Measurements from ENCODE around the gene NUDT3.
"Not testable (repeated sequence)": the region's sequence is repeated elsewhere in the genome, so short reads cannot be mapped to it uniquely, and the experiment has no call there.

NUDT3 gene

GRCh38 chr6:34389034-34389433 is 3.4 kb downstream of the NUDT3 start:
- in situ Hi-C loops (cut with HindIII; ENCODE audit: low pct_unique_long_range_greater_than_20kb, low sequenced_read_pairs): no loop called here
- no peak for DNase-seq (ENCODE audit: low read depth in 1 of 2, low spot score in 1 of 2)
- no peak for TF ChIP-seq JUND (IDR thresholded peaks at IDR 0.05; ENCODE audit: low read depth)

- TF ChIP-seq JUND (IDR thresholded peaks at IDR 0.05; ENCODE audit: low read depth): no peak
- in situ Hi-C loops (cut with HindIII; ENCODE audit: low pct_unique_long_range_greater_than_20kb, low sequenced_read_pairs): no loop called here
- DNase-seq (ENCODE audit: low read depth in 1 of 2, low spot score in 1 of 2): no peak
Observed at GRCh38 chr6:34388421-34388820, 4.0 kb downstream of the NUDT3 start.

- no peak for TF ChIP-seq JUND (IDR thresholded peaks at IDR 0.05; ENCODE audit: low read depth)
- in situ Hi-C loops (cut with HindIII; ENCODE audit: low pct_unique_long_range_greater_than_20kb, low sequenced_read_pairs): no loop called here
- peak in 1 of 2 experiments; percentile 41 for DNase-seq (ENCODE audit: low read depth in 1 of 2, low spot score in 1 of 2)
Observed at GRCh38 chr6:34386316-34387137, 5.9 kb downstream of the NUDT3 start.

- in situ Hi-C loops (cut with HindIII; ENCODE audit: low pct_unique_long_range_greater_than_20kb, low sequenced_read_pairs): no loop called here
- TF ChIP-seq JUND (IDR thresholded peaks at IDR 0.05; ENCODE audit: low read depth): no peak
- DNase-seq (ENCODE audit: low read depth in 1 of 2, low spot score in 1 of 2): no peak
Observed at GRCh38 chr6:34385793-34386195, 6.7 kb downstream of the NUDT3 start.

GRCh38 chr6:34384321-34385153 is 7.9 kb downstream of the NUDT3 start:
- no peak for DNase-seq (ENCODE audit: low read depth in 1 of 2, low spot score in 1 of 2)
- in situ Hi-C loops (cut with HindIII; ENCODE audit: low pct_unique_long_range_greater_than_20kb, low sequenced_read_pairs): no loop called here
- TF ChIP-seq JUND (IDR thresholded peaks at IDR 0.05; ENCODE audit: low read depth): no peak

GRCh38 chr6:34383656-34384320 is 8.7 kb downstream of the NUDT3 start:
- in situ Hi-C loops (cut with HindIII; ENCODE audit: low pct_unique_long_range_greater_than_20kb, low sequenced_read_pairs): no loop called here
- no peak for DNase-seq (ENCODE audit: low read depth in 1 of 2, low spot score in 1 of 2)
- no peak for TF ChIP-seq JUND (IDR thresholded peaks at IDR 0.05; ENCODE audit: low read depth)

GRCh38 chr6:34383161-34383631 is 9.3 kb downstream of the NUDT3 start:
- no peak for TF ChIP-seq JUND (IDR thresholded peaks at IDR 0.05; ENCODE audit: low read depth)
- in situ Hi-C loops (cut with HindIII; ENCODE audit: low pct_unique_long_range_greater_than_20kb, low sequenced_read_pairs): no loop called here
- DNase-seq (ENCODE audit: low read depth in 1 of 2, low spot score in 1 of 2): no peak

GRCh38 chr6:34381081-34381480 is 11.4 kb downstream of the NUDT3 start:
- in situ Hi-C loops (cut with HindIII; ENCODE audit: low pct_unique_long_range_greater_than_20kb, low sequenced_read_pairs): no loop called here

GRCh38 chr6:34378470-34378869 is 14.0 kb downstream of the NUDT3 start:
- DNase-seq (ENCODE audit: low read depth in 1 of 2, low spot score in 1 of 2): no peak
- no peak for TF ChIP-seq JUND (IDR thresholded peaks at IDR 0.05; ENCODE audit: low read depth)
- in situ Hi-C loops (cut with HindIII; ENCODE audit: low pct_unique_long_range_greater_than_20kb, low sequenced_read_pairs): no loop called here

More at GRCh38 chr6:34381081-34381480, 11.4 kb downstream of the NUDT3 start:
- TF ChIP-seq JUND (IDR thresholded peaks at IDR 0.05; ENCODE audit: low read depth): no peak
- no peak for DNase-seq (ENCODE audit: low read depth in 1 of 2, low spot score in 1 of 2)

GRCh38 chr6:34377984-34378383 is 14.5 kb downstream of the NUDT3 start:
- no peak for TF ChIP-seq JUND (IDR thresholded peaks at IDR 0.05; ENCODE audit: low read depth)
- DNase-seq (ENCODE audit: low read depth in 1 of 2, low spot score in 1 of 2): no peak
- in situ Hi-C loops (cut with HindIII; ENCODE audit: low pct_unique_long_range_greater_than_20kb, low sequenced_read_pairs): no loop called here

- DNase-seq (ENCODE audit: low read depth in 1 of 2, low spot score in 1 of 2); in situ Hi-C loops (cut with HindIII; ENCODE audit: low pct_unique_long_range_greater_than_20kb, low sequenced_read_pairs): not testable (repeated sequence)
Observed at GRCh38 chr6:34377571-34377970, 14.9 kb downstream of the NUDT3 start.

- no peak for TF ChIP-seq JUND (IDR thresholded peaks at IDR 0.05; ENCODE audit: low read depth)
- in situ Hi-C loops (cut with HindIII; ENCODE audit: low pct_unique_long_range_greater_than_20kb, low sequenced_read_pairs): no loop called here
- DNase-seq (ENCODE audit: low read depth in 1 of 2, low spot score in 1 of 2): no peak
Observed at GRCh38 chr6:34375833-34376232, 16.6 kb downstream of the NUDT3 start.

Data from T47D (cell line).